SU-DHL-6 (cell line): ENCODE results near the gene IRAK2.

Experiments used
- CTCF ChIP-seq: fragments of 200-600 bp; sonication (generic); IDR thresholded peaks from one replicate; pipeline ENCODE4 v1.5.1; 2017; ENCODE audit warnings: antibody characterized with exemption, mild to moderate bottlenecking, low read length, moderate library complexity; ENCODE audit not compliant: insufficient read depth, poor library complexity, severe bottlenecking
- EZH2phosphoT487 ChIP-seq: fragments of 200-600 bp; sonication (generic), shearing (Covaris generic); conservative IDR thresholded peaks from 2 replicates; pipeline ENCODE4 v1.6.1; 2018; ENCODE audit warnings: mild to moderate bottlenecking, antibody characterized with exemption, low read length, moderate library complexity, mixed read lengths

GRCh38 chr3:10277115-10277625 lies 112.5 kb downstream of the IRAK2 start:
- TF ChIP-seq CTCF (no peak), EZH2phosphoT487 (no peak)
